ENCODE measurements around the gene CMTM6. TPM values are rescaled to one million over a fixed set of nuclear protein-coding genes. Genes with fewer than 3 reads are reported as not detected.
"Not testable (repeated sequence)": the region's sequence is repeated elsewhere in the genome, so short reads cannot be mapped to it uniquely, and the experiment has no call there.

The CMTM6 gene
- total and polyA plus RNA-seq, 2 donors, result 46.3 to 56.2 TPM

- Histone ChIP-seq H3K27me3 (ENCODE audit: control insufficient read depth in 2 of 2, insufficient read depth in 1 of 2, low read length in 1 of 2) (no peaks in the 10 kb centered on the region), H3K4me3 (ENCODE audit: low read length in 2 of 2) (no peak overlapping the region), H3K9me3 (ENCODE audit: control insufficient read depth in 2 of 2, insufficient read depth in 1 of 2, low read length in 1 of 2) (peaks cover 0 to 4% of the 10 kb centered on the region in 2 donors), H3K36me3 (ENCODE audit: control insufficient read depth in 2 of 2, insufficient read depth in 2 of 2, low read length in 1 of 2) (peaks cover 38 to 41% of the 10 kb centered on the region in 2 donors), H3K27ac (ENCODE audit: low read depth in 1 of 2, low read length in 1 of 2) (no peak overlapping the region), H3K4me1 (ENCODE audit: control insufficient read depth in 2 of 2, insufficient read depth in 2 of 2, low read length in 2 of 2) (no peaks in the 10 kb centered on the region)
- 99% methylated on average over 3 of the region's 3 CpGs for WGBS
- DNase-seq (ENCODE audit: low read depth in 6 of 9, low spot score in 9 of 9), result no peak
These were observed 53.0 kb downstream of the CMTM6 start for GRCh38 chr3:32449691-32450090.

GRCh38 chr3:32448686-32449474 lies 53.8 kb downstream of the CMTM6 start:
- Histone ChIP-seq H3K9me3 (ENCODE audit: control insufficient read depth in 2 of 2, insufficient read depth in 1 of 2, low read length in 1 of 2) (peaks cover 0 to 4% of the 10 kb centered on the region in 2 donors), H3K27ac (ENCODE audit: low read depth in 1 of 2, low read length in 1 of 2) (no peak overlapping the region), H3K4me1 (ENCODE audit: control insufficient read depth in 2 of 2, insufficient read depth in 2 of 2, low read length in 2 of 2) (no peaks in the 10 kb centered on the region), H3K4me3 (ENCODE audit: low read length in 2 of 2) (no peak overlapping the region), H3K27me3 (ENCODE audit: control insufficient read depth in 2 of 2, insufficient read depth in 1 of 2, low read length in 1 of 2) (no peaks in the 10 kb centered on the region), H3K36me3 (ENCODE audit: control insufficient read depth in 2 of 2, insufficient read depth in 2 of 2, low read length in 1 of 2) (peaks cover 30 to 36% of the 10 kb centered on the region in 2 donors)
- DNase-seq (ENCODE audit: low read depth in 6 of 9, low spot score in 9 of 9), result no peak
- 96% methylated on average over 14 of the region's 14 CpGs for WGBS

- no peak overlapping the region for H3K4me3 ChIP-seq (ENCODE audit: low read length in 2 of 2)
- peaks cover 29 to 36% of the 10 kb centered on the region in 2 donors for H3K36me3 ChIP-seq (ENCODE audit: control insufficient read depth in 2 of 2, insufficient read depth in 2 of 2, low read length in 1 of 2)
- no peaks in the 10 kb centered on the region for H3K27me3 ChIP-seq (ENCODE audit: control insufficient read depth in 2 of 2, insufficient read depth in 1 of 2, low read length in 1 of 2)
- H3K9me3 ChIP-seq (ENCODE audit: control insufficient read depth in 2 of 2, insufficient read depth in 1 of 2, low read length in 1 of 2), result peaks cover 0 to 4% of the 10 kb centered on the region in 2 donors
- DNase-seq (ENCODE audit: low read depth in 6 of 9, low spot score in 9 of 9), result no peak
- no peak overlapping the region for H3K27ac ChIP-seq (ENCODE audit: low read depth in 1 of 2, low read length in 1 of 2)
- WGBS, result 93% methylated on average over 1 of the region's 1 CpG
- no peaks in the 10 kb centered on the region for H3K4me1 ChIP-seq (ENCODE audit: control insufficient read depth in 2 of 2, insufficient read depth in 2 of 2, low read length in 2 of 2)
These were observed 54.7 kb downstream of the CMTM6 start for GRCh38 chr3:32447865-32448400.

- Histone ChIP-seq H3K36me3 (ENCODE audit: control insufficient read depth in 2 of 2, insufficient read depth in 2 of 2, low read length in 1 of 2) (peaks cover 6 to 16% of the 10 kb centered on the region in 2 donors), H3K27ac (ENCODE audit: low read depth in 1 of 2, low read length in 1 of 2) (no peak overlapping the region), H3K4me3 (ENCODE audit: low read length in 2 of 2) (no peak overlapping the region), H3K9me3 (ENCODE audit: control insufficient read depth in 2 of 2, insufficient read depth in 1 of 2, low read length in 1 of 2) (peaks cover 0 to 4% of the 10 kb centered on the region in 2 donors), H3K4me1 (ENCODE audit: control insufficient read depth in 2 of 2, insufficient read depth in 2 of 2, low read length in 2 of 2) (peaks cover 1 to 25% of the 10 kb centered on the region in 2 donors), H3K27me3 (ENCODE audit: control insufficient read depth in 2 of 2, insufficient read depth in 1 of 2, low read length in 1 of 2) (no peaks in the 10 kb centered on the region)
- no peak for DNase-seq (ENCODE audit: low read depth in 6 of 9, low spot score in 9 of 9)
- 47% methylated on average over 1 of the region's 1 CpG for WGBS
These were observed 59.2 kb downstream of the CMTM6 start for GRCh38 chr3:32443478-32443877.

GRCh38 chr3:32442766-32443165 lies 59.9 kb downstream of the CMTM6 start:
- H3K36me3 ChIP-seq (ENCODE audit: control insufficient read depth in 2 of 2, insufficient read depth in 2 of 2, low read length in 1 of 2), result peaks cover 6 to 13% of the 10 kb centered on the region in 2 donors
- H3K27ac ChIP-seq (ENCODE audit: low read depth in 1 of 2, low read length in 1 of 2), result no peak overlapping the region
- no peaks in the 10 kb centered on the region for H3K27me3 ChIP-seq (ENCODE audit: control insufficient read depth in 2 of 2, insufficient read depth in 1 of 2, low read length in 1 of 2)
- H3K4me3 ChIP-seq (ENCODE audit: low read length in 2 of 2), result no peak overlapping the region
- no peak for DNase-seq (ENCODE audit: low read depth in 6 of 9, low spot score in 9 of 9)
- over 99% methylated on average over 3 of the region's 3 CpGs for WGBS
- peaks cover 0 to 4% of the 10 kb centered on the region in 2 donors for H3K9me3 ChIP-seq (ENCODE audit: control insufficient read depth in 2 of 2, insufficient read depth in 1 of 2, low read length in 1 of 2)
- H3K4me1 ChIP-seq (ENCODE audit: control insufficient read depth in 2 of 2, insufficient read depth in 2 of 2, low read length in 2 of 2), result peaks cover 8 to 32% of the 10 kb centered on the region in 2 donors

- no peak for DNase-seq (ENCODE audit: low read depth in 6 of 9, low spot score in 9 of 9)
- Histone ChIP-seq H3K9me3 (ENCODE audit: control insufficient read depth in 2 of 2, insufficient read depth in 1 of 2, low read length in 1 of 2) (peaks cover 0 to 7% of the 10 kb centered on the region in 2 donors), H3K4me1 (ENCODE audit: control insufficient read depth in 2 of 2, insufficient read depth in 2 of 2, low read length in 2 of 2) (peaks cover 22 to 52% of the 10 kb centered on the region in 2 donors), H3K27me3 (ENCODE audit: control insufficient read depth in 2 of 2, insufficient read depth in 1 of 2, low read length in 1 of 2) (no peaks in the 10 kb centered on the region), H3K36me3 (ENCODE audit: control insufficient read depth in 2 of 2, insufficient read depth in 2 of 2, low read length in 1 of 2) (peaks cover 6 to 11% of the 10 kb centered on the region in 2 donors), H3K4me3 (ENCODE audit: low read length in 2 of 2) (no peak overlapping the region), H3K27ac (ENCODE audit: low read depth in 1 of 2, low read length in 1 of 2) (peak overlapping the region in 1 of 2 donors; percentile 37)
- WGBS, result 94% methylated on average over 10 of the region's 10 CpGs
These were observed 61.9 kb downstream of the CMTM6 start for GRCh38 chr3:32440611-32441350.

GRCh38 chr3:32439421-32439820 lies 63.2 kb downstream of the CMTM6 start:
- H3K4me3 ChIP-seq (ENCODE audit: low read length in 2 of 2); H3K36me3 ChIP-seq (ENCODE audit: control insufficient read depth in 2 of 2, insufficient read depth in 2 of 2, low read length in 1 of 2); H3K27me3 ChIP-seq (ENCODE audit: control insufficient read depth in 2 of 2, insufficient read depth in 1 of 2, low read length in 1 of 2); H3K27ac ChIP-seq (ENCODE audit: low read depth in 1 of 2, low read length in 1 of 2); DNase-seq (ENCODE audit: low read depth in 6 of 9, low spot score in 9 of 9); H3K9me3 ChIP-seq (ENCODE audit: control insufficient read depth in 2 of 2, insufficient read depth in 1 of 2, low read length in 1 of 2): not testable (repeated sequence)
- WGBS, result 97% methylated on average over 4 of the region's 4 CpGs
- H3K4me1 ChIP-seq (ENCODE audit: control insufficient read depth in 2 of 2, insufficient read depth in 2 of 2, low read length in 2 of 2), result peaks cover 23 to 53% of the 10 kb centered on the region in 2 donors

- Histone ChIP-seq H3K27ac (ENCODE audit: low read depth in 1 of 2, low read length in 1 of 2) (no peak overlapping the region), H3K4me1 (ENCODE audit: control insufficient read depth in 2 of 2, insufficient read depth in 2 of 2, low read length in 2 of 2) (peaks cover 23 to 54% of the 10 kb centered on the region in 2 donors), H3K27me3 (ENCODE audit: control insufficient read depth in 2 of 2, insufficient read depth in 1 of 2, low read length in 1 of 2) (no peaks in the 10 kb centered on the region), H3K4me3 (ENCODE audit: low read length in 2 of 2) (no peak overlapping the region), H3K9me3 (ENCODE audit: control insufficient read depth in 2 of 2, insufficient read depth in 1 of 2, low read length in 1 of 2) (peaks cover 0 to 3% of the 10 kb centered on the region in 2 donors), H3K36me3 (ENCODE audit: control insufficient read depth in 2 of 2, insufficient read depth in 2 of 2, low read length in 1 of 2) (peaks cover 3 to 8% of the 10 kb centered on the region in 2 donors)
- DNase-seq (ENCODE audit: low read depth in 6 of 9, low spot score in 9 of 9), result no peak
- WGBS, result 83% methylated on average over 10 of the region's 10 CpGs
These were observed 63.9 kb downstream of the CMTM6 start for GRCh38 chr3:32438596-32439344.

Measured in thymus (tissue), 11 donors.